BJ (cell line): ENCODE results near the gene PLGRKT. TPM values are rescaled to one million over a fixed set of nuclear protein-coding genes. Genes with fewer than 3 reads are reported as not detected.
"Not testable (repeated sequence)": the region's sequence is repeated elsewhere in the genome, so short reads cannot be mapped to it uniquely, and the experiment has no call there.

Experiments
- CTCF ChIA-PET: fragments of 350-600 bp; formaldehyde crosslinking; extraction: SDS; loops from one replicate; lab custom pipeline; 2021; ENCODE audit warnings: antibody characterized with exemption, inconsistent platforms; lab: Yijun Ruan, JAX
- POLR2A ChIA-PET: fragments of 300-600 bp; sonication (Branson Sonifier 250); formaldehyde crosslinking; extraction: SDS; loops from one replicate; lab custom pipeline; 2021; ENCODE audit warnings: antibody characterized with exemption; lab: Charles Lee
- DNase-seq: peaks from one replicate; pipeline ENCODE4 v3.0.0-alpha.2; 2011; ENCODE audit warnings: low read depth
- H3K27me3 ChIP-seq: 2 replicates; pipeline ENCODE4 v1.6.0; 2011; ENCODE audit warnings: low read length; ENCODE audit not compliant: control insufficient read depth, insufficient read depth
- H3K36me3 ChIP-seq: 2 replicates; pipeline ENCODE4 v1.5.1; 2011; ENCODE audit warnings: low read length; ENCODE audit not compliant: control insufficient read depth, insufficient read depth
- H3K4me3 ChIP-seq: 2 replicates; pipeline ENCODE4 v1.5.1; 2011; ENCODE audit warnings: low read depth, mild to moderate bottlenecking, control low read depth, low read length
- CTCF ChIP-seq: IDR thresholded peaks from 2 replicates; pipeline ENCODE4 v1.5.1; 2011; ENCODE audit warnings: low read depth, mild to moderate bottlenecking, control low read depth, inconsistent platforms, low read length, moderate library complexity; ENCODE audit not compliant: insufficient read depth
- polyA plus RNA-seq: library from polyadenylated mRNA; depleted of rRNA; stranded (reverse); fragments of >200 nt; gene quantifications from 2 replicates; pipeline ENCODE4 v1.2.3, GENCODE V29; 2011

PLGRKT gene
- polyA plus RNA-seq, 1 experiment: 7.7 TPM

DNA sequence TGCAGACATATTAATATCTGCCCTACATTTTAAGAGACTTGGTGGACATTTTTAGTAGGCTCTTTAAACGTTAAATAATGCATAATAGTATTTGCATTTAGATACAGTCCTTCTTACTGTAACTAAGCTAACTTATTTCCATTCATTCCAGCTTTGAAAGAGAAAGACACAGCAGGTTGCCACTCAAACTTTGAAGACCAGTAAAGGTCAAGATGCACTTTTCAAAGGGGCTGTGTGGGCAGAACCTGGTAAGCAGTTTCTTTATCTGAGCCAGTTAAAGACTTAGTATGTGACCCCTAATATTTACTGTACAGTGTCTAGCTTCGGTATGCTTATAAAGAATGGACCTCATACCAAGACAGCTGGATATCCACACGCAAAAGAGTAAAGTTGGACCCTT, 20.8 kb downstream of the PLGRKT start:
- Histone ChIP-seq H3K4me3 (no peak overlapping the region), H3K27me3 (no peaks in the 10 kb centered on the region), H3K36me3 (no peaks in the 10 kb centered on the region)
- no peak for TF ChIP-seq CTCF
- ChIA-PET CTCF (interaction anchor here (1.0 to 1.3 kb wide), 2 partner anchors 15 to 231 kb away, joined by 3 to 4 read pairs; no protein-coding TSS in a partner anchor), POLR2A (no interaction called here)
- DNase-seq: no peak

DNA sequence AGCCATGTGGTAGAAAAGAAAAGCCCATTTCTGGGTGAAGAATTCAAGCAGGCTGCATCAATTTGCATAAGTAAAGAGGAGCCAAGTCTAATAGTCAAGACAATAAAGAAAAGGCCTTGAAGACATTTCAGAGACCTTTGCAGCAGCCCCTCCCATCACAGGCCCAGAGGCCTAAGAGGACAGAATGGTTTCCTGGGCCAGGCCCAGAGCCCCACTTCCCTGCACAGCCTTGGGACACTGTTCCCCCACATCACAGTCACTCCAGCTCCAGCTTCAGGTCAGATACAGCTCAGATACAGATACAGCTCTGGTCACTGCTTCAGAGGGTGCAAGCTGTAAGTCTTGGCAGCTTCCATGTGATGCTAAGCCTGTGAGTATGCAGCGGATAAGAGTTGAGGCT, 29.1 kb downstream of the PLGRKT start:
- ChIA-PET POLR2A (no interaction called here), CTCF (no interaction called here)
- Histone ChIP-seq H3K4me3 (no peak overlapping the region), H3K36me3 (no peaks in the 10 kb centered on the region), H3K27me3 (no peaks in the 10 kb centered on the region)
- no peak for DNase-seq
- no peak for TF ChIP-seq CTCF

DNA sequence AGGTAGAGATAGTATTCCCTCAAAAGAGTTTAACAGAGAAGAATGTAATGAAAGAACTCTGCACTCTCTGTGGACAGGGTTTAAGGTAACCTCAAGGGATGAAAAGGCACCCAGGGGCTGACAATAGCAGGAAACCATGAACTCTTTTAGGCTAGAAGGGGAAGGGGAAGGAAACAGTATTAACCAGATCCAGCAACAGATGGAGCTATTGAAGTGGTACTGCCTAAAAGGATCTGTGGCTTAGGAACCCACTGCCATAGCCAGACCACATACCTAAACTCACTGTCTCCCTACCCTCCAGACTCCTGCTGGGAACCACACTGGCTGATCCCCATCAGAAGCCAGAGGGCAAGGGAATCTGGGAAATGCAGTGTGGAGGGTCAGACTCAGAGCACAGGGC, 35.5 kb downstream of the PLGRKT start:
- DNase-seq: no peak
- Histone ChIP-seq H3K4me3 (no peak overlapping the region), H3K36me3 (no peaks in the 10 kb centered on the region), H3K27me3 (no peaks in the 10 kb centered on the region)
- CTCF ChIA-PET: interaction anchor here (1.0 kb wide), 1 partner anchor 14 kb away, joined by 3 read pairs; no protein-coding TSS in a partner anchor
- POLR2A ChIA-PET: no interaction called here
- TF ChIP-seq CTCF: no peak

- DNase-seq, H3K36me3 ChIP-seq, CTCF ChIA-PET, H3K4me3 ChIP-seq, H3K27me3 ChIP-seq, POLR2A ChIA-PET: not testable (repeated sequence)
These were observed 40.2 kb downstream of the PLGRKT start for GRCh38 chr9:5397547-5397946.

GRCh38 chr9:5395428-5395827, 42.3 kb downstream of the PLGRKT start:
- Histone ChIP-seq H3K36me3 (no peaks in the 10 kb centered on the region), H3K4me3 (no peak overlapping the region), H3K27me3 (no peaks in the 10 kb centered on the region)
- no peak for DNase-seq
- no peak for TF ChIP-seq CTCF
- CTCF ChIA-PET: no interaction called here
- POLR2A ChIA-PET: no interaction called here

DNA sequence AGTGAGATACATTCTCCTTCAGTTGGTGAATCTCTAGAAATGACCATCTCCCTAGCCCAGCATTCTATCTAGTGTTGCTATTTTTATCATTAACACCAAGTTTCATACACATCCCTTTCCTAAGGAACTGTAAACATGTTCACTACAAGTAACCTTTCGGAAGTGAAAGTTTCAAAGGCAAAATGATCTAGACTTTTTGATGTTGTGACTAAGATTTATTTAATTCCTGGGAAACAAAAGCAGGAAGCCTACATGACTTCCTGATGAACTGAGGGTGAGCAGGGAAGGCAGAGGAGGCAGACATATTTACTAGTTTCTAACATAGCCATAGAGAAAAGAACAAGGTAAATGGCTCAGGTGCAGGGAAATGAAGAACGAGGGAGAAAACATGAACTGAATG, 43.7 kb downstream of the PLGRKT start:
- POLR2A ChIA-PET, H3K36me3 ChIP-seq, H3K4me3 ChIP-seq, H3K27me3 ChIP-seq, DNase-seq: not testable (repeated sequence)
- CTCF ChIA-PET: interaction anchor here (0.6 kb wide), 1 partner anchor 305 kb away, joined by 4 read pairs; no protein-coding TSS in a partner anchor
